ENCODE results near the gene ACTR3C. TPM values are rescaled to one million over a fixed set of nuclear protein-coding genes. Genes with fewer than 3 reads are reported as not detected.
"Not testable (repeated sequence)": the region's sequence is repeated elsewhere in the genome, so short reads cannot be mapped to it uniquely, and the experiment has no call there.

The ACTR3C gene
- total RNA-seq, 1 donor from 2014 or later: 14.1 TPM

GRCh38 chr7:150321788-150322113, 1.6 kb downstream of the ACTR3C start:
- intact Hi-C loops (cut with micrococcal nuclease): loop anchor here (1.0 to 10.0 kb wide), 17 partner anchors 35 to 1197 kb away; partner anchors contain the start of genes ABCF2, ATP6V0E2, FASTK and GIMAP4

- intact Hi-C loops (cut with micrococcal nuclease): no loop called here
These were observed 5.4 kb downstream of the ACTR3C start for GRCh38 chr7:150317748-150318444.

GRCh38 chr7:150316987-150317386, 6.4 kb downstream of the ACTR3C start:
- intact Hi-C loops (cut with micrococcal nuclease): not testable (repeated sequence)

GRCh38 chr7:150314639-150315239, 8.6 kb downstream of the ACTR3C start:
- intact Hi-C loops (cut with micrococcal nuclease): no loop called here

- intact Hi-C loops (cut with micrococcal nuclease): no loop called here
These were observed 9.5 kb downstream of the ACTR3C start for GRCh38 chr7:150313870-150314269.

- intact Hi-C loops (cut with micrococcal nuclease): no loop called here
These were observed 10.0 kb downstream of the ACTR3C start for GRCh38 chr7:150313367-150313809.

GRCh38 chr7:150312649-150313366, 10.5 kb downstream of the ACTR3C start:
- intact Hi-C loops (cut with micrococcal nuclease): not testable (repeated sequence)

- intact Hi-C loops (cut with micrococcal nuclease): no loop called here
These were observed 11.6 kb downstream of the ACTR3C start for GRCh38 chr7:150311711-150312110.

- intact Hi-C loops (cut with micrococcal nuclease): no loop called here
These were observed 12.2 kb downstream of the ACTR3C start for GRCh38 chr7:150311146-150311545.

- intact Hi-C loops (cut with micrococcal nuclease): no loop called here
These were observed 14.8 kb downstream of the ACTR3C start for GRCh38 chr7:150308575-150308974.

GRCh38 chr7:150307904-150308303, 15.4 kb downstream of the ACTR3C start:
- intact Hi-C loops (cut with micrococcal nuclease): no loop called here

- intact Hi-C loops (cut with micrococcal nuclease): no loop called here
These were observed 16.2 kb downstream of the ACTR3C start for GRCh38 chr7:150307129-150307528.

- intact Hi-C loops (cut with micrococcal nuclease): not testable (repeated sequence)
These were observed 17.0 kb downstream of the ACTR3C start for GRCh38 chr7:150306377-150306776.

GRCh38 chr7:150305903-150306284, 17.5 kb downstream of the ACTR3C start:
- intact Hi-C loops (cut with micrococcal nuclease): not testable (repeated sequence)

- intact Hi-C loops (cut with micrococcal nuclease): not testable (repeated sequence)
These were observed 18.0 kb downstream of the ACTR3C start for GRCh38 chr7:150305259-150305902.

- intact Hi-C loops (cut with micrococcal nuclease): not testable (repeated sequence)
These were observed 18.7 kb downstream of the ACTR3C start for GRCh38 chr7:150304499-150305258.

- intact Hi-C loops (cut with micrococcal nuclease): not testable (repeated sequence)
These were observed 20.4 kb downstream of the ACTR3C start for GRCh38 chr7:150302908-150303310.

GRCh38 chr7:150297978-150298377, 25.4 kb downstream of the ACTR3C start:
- intact Hi-C loops (cut with micrococcal nuclease): not testable (repeated sequence)

- intact Hi-C loops (cut with micrococcal nuclease): not testable (repeated sequence)
These were observed 26.5 kb downstream of the ACTR3C start for GRCh38 chr7:150296802-150297201.

- intact Hi-C loops (cut with micrococcal nuclease): not testable (repeated sequence)
These were observed 27.7 kb downstream of the ACTR3C start for GRCh38 chr7:150295614-150296013.

- intact Hi-C loops (cut with micrococcal nuclease): not testable (repeated sequence)
These were observed 28.3 kb downstream of the ACTR3C start for GRCh38 chr7:150295027-150295426.
